Measurements from ENCODE around the gene PCA3. TPM values are rescaled to one million over a fixed set of nuclear protein-coding genes. Genes with fewer than 3 reads are reported as not detected.

The PCA3 gene
- total RNA-seq, 1 experiment from 2014 or later: not detected

- BruUV-seq (replicated peaks): no TSS peak
Observed at GRCh38 chr9:76812591-76812990, 48.4 kb downstream of the PCA3 start.

More at GRCh38 chr9:76812591-76812990, 48.4 kb downstream of the PCA3 start:
- Histone ChIP-seq H3K36me3 (ENCODE audit: control insufficient read depth in 1 of 2, insufficient read depth in 2 of 2, low read length in 2 of 2) (no peaks in the 10 kb centered on the region), H3K4me1 (ENCODE audit: control insufficient read depth in 1 of 2, insufficient read depth in 2 of 2, low read length in 2 of 2) (peaks cover 3 to 5% of the 10 kb centered on the region in 2 experiments; a peak in 3 of 4 replicates), H3K27ac (ENCODE audit: low read depth, low read length) (no peak overlapping the region), H3K27me3 (ENCODE audit: insufficient read depth, low read length) (0 out of 2 replicates have a peak, but pooled peaks cover 11% of the 10 kb centered on the region), H3K79me2 (ENCODE audit: insufficient read depth, low read length) (no peaks in the 10 kb centered on the region), H3K4me2 (ENCODE audit: low read length) (no peak overlapping the region), H3K9me3 (ENCODE audit: control insufficient read depth in 1 of 2, insufficient read depth in 1 of 2, low read depth in 1 of 2, low read length in 2 of 2) (no peaks in the 10 kb centered on the region), H2AFZ (ENCODE audit: low read depth, low read length, poor library complexity, severe bottlenecking) (no peak overlapping the region), H3K4me3 (replicated peaks in 1 of 2; ENCODE audit: low read depth in 1 of 2, low read length in 2 of 2) (no peak overlapping the region), H3K9me2 (ENCODE audit: insufficient read depth) (no peaks in the 10 kb centered on the region), H3K9ac (ENCODE audit: low read length) (no peak overlapping the region), H4K20me1 (ENCODE audit: insufficient read depth) (no peaks in the 10 kb centered on the region)
- TF ChIP-seq, protein P1, sequence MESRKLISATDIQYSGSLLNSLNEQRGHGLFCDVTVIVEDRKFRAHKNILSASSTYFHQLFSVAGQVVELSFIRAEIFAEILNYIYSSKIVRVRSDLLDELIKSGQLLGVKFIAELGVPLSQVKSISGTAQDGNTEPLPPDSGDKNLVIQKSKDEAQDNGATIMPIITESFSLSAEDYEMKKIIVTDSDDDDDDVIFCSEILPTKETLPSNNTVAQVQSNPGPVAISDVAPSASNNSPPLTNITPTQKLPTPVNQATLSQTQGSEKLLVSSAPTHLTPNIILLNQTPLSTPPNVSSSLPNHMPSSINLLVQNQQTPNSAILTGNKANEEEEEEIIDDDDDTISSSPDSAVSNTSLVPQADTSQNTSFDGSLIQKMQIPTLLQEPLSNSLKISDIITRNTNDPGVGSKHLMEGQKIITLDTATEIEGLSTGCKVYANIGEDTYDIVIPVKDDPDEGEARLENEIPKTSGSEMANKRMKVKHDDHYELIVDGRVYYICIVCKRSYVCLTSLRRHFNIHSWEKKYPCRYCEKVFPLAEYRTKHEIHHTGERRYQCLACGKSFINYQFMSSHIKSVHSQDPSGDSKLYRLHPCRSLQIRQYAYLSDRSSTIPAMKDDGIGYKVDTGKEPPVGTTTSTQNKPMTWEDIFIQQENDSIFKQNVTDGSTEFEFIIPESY (IDR thresholded peaks at IDR 0.05; ENCODE audit: extremely low read depth, insufficient replicate concordance, low read length): no peak
- TF ChIP-seq SIN3A (IDR thresholded peaks at IDR 0.05; ENCODE audit: low read depth): no peak
- TF ChIP-seq ELF1 (IDR thresholded peaks at IDR 0.05; ENCODE audit: borderline replicate concordance, low read depth): no peak
- no peak for TF ChIP-seq CTCF (IDR thresholded peaks at IDR 0.05 in 2 of 3, conservative IDR thresholded peaks at IDR 0.05 in 1 of 3; ENCODE audit: borderline replicate concordance in 1 of 3, insufficient read depth in 1 of 3, low read depth in 2 of 3, low read length in 2 of 3)
- no peak for TF ChIP-seq ZFX (IDR thresholded peaks at IDR 0.05)
- no peak for TF ChIP-seq CBX3 (IDR thresholded peaks at IDR 0.05; ENCODE audit: low read depth)
- no peak for TF ChIP-seq SRF (IDR thresholded peaks at IDR 0.05; ENCODE audit: low read depth)
- TF ChIP-seq, protein P2, sequence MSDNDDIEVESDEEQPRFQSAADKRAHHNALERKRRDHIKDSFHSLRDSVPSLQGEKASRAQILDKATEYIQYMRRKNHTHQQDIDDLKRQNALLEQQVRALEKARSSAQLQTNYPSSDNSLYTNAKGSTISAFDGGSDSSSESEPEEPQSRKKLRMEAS (IDR thresholded peaks at IDR 0.05): no peak
- TF ChIP-seq, protein P3, sequence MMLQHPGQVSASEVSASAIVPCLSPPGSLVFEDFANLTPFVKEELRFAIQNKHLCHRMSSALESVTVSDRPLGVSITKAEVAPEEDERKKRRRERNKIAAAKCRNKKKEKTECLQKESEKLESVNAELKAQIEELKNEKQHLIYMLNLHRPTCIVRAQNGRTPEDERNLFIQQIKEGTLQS (IDR thresholded peaks at IDR 0.05): no peak
- TF ChIP-seq YY1 (IDR thresholded peaks at IDR 0.05; ENCODE audit: extremely low read depth, insufficient replicate concordance, low read depth, low read length): no peak
- no peak for TF ChIP-seq RAD21 (IDR thresholded peaks at IDR 0.05; ENCODE audit: low read depth)
- no peak for TF ChIP-seq EGR1 (IDR thresholded peaks at IDR 0.05; ENCODE audit: low read depth)
- TF ChIP-seq POLR2A (IDR thresholded peaks at IDR 0.05; ENCODE audit: borderline replicate concordance, extremely low read depth, insufficient read depth, insufficient read length): no peak
- ChIA-PET RAD21 (ENCODE audit: low non-redundant PET in 1 of 2, low total read pairs in 2 of 2, uncharacterized antibody in 2 of 2, unreplicated experiment in 2 of 2) (no interaction called here), POLR2A (no interaction called here), CTCF (interaction anchor here (5.7 kb wide), 1 partner anchor 175 kb away, joined by 89 read pairs; no protein-coding TSS in a partner anchor)
- intact Hi-C loops (cut with micrococcal nuclease): loop anchor here (5.0 kb wide), 1 partner anchor 200 kb away; no protein-coding TSS in a partner anchor
- ATAC-seq (no peak), DNase-seq (ENCODE audit: low read depth, low spot score) (no peak)
